ENCODE data around the gene ARPP19. TPM values are rescaled to one million over a fixed set of nuclear protein-coding genes. Genes with fewer than 3 reads are reported as not detected.
A peak's percentile ranks its signal among the peaks of the same experiment; 100 is the strongest.
"Not testable (repeated sequence)": the region's sequence is repeated elsewhere in the genome, so short reads cannot be mapped to it uniquely, and the experiment has no call there.

ARPP19 gene
- 100 to 1,000 TPM; 172 to 183 TPM for total RNA-seq

- POLR2A ChIA-PET = interaction anchor here (0.9 to 1.7 kb wide), 3 partner anchors 9 to 103 kb away, joined by 3 to 12 read pairs (median 9); no protein-coding TSS in a partner anchor
- H3K9me3 Mint-ChIP-seq = no peaks in the 10 kb centered on the region
- peaks cover 9% of the 10 kb centered on the region for H3K36me3 Mint-ChIP-seq
- H3K4me1 Mint-ChIP-seq (ENCODE audit: low read depth) = peaks cover 29% of the 10 kb centered on the region
- peak within 1 kb of the TSS; percentile 98 for H3K4me3 Mint-ChIP-seq
- H3K27me3 Mint-ChIP-seq = no peaks in the 10 kb centered on the region
- peak within 1 kb of the TSS; percentile 96 for H3K27ac Mint-ChIP-seq
- peak; percentile 91 for DNase-seq
- CTCF ChIA-PET = interaction anchor here (1.0 kb wide), 2 partner anchors 41 to 312 kb away, joined by 3 read pairs; partner anchors contain the start of gene MYO5A
- intact Hi-C loops (cut with micrococcal nuclease) = loop anchor here (1.0 kb wide), 3 partner anchors 10 to 109 kb away; partner anchors contain the start of gene MYO5A
Observed at GRCh38 chr15:52568601-52569585, at the start of gene ARPP19. Gene ARPP19, minus strand, starts transcription at chr15:52569030. Its CDS starts 138 bp downstream, at chr15:52568892.

- Mint-ChIP-seq H3K27ac (no peak overlapping the region), H3K36me3 (peaks cover 2% of the 10 kb centered on the region), H3K9me3 (no peaks in the 10 kb centered on the region), H3K4me3 (no peak overlapping the region), H3K4me1 (ENCODE audit: low read depth) (no peaks in the 10 kb centered on the region), H3K27me3 (no peaks in the 10 kb centered on the region)
- ChIA-PET CTCF (no interaction called here), POLR2A (no interaction called here)
- intact Hi-C loops (cut with micrococcal nuclease) = no loop called here
- no peak for DNase-seq
Observed at GRCh38 chr15:52617026-52617425, 48.2 kb upstream of the ARPP19 start.

- DNase-seq = no peak
- H3K36me3 Mint-ChIP-seq = peaks cover 5% of the 10 kb centered on the region
- no peak overlapping the region for H3K4me3 Mint-ChIP-seq
- CTCF ChIA-PET = interaction anchor here (0.7 kb wide), 1 partner anchor 398 kb away, joined by 3 read pairs; no protein-coding TSS in a partner anchor
- intact Hi-C loops (cut with micrococcal nuclease) = no loop called here
- H3K27me3 Mint-ChIP-seq = no peaks in the 10 kb centered on the region
- POLR2A ChIA-PET = interaction anchor here (0.6 kb wide), 2 partner anchors 55 to 380 kb away, joined by 3 read pairs; no protein-coding TSS in a partner anchor
- no peak overlapping the region for H3K27ac Mint-ChIP-seq
- no peaks in the 10 kb centered on the region for H3K4me1 Mint-ChIP-seq (ENCODE audit: low read depth)
- no peaks in the 10 kb centered on the region for H3K9me3 Mint-ChIP-seq
Observed at GRCh38 chr15:52615302-52615701, 46.5 kb upstream of the ARPP19 start.

- Mint-ChIP-seq H3K4me1 (ENCODE audit: low read depth) (no peaks in the 10 kb centered on the region), H3K27ac (no peak overlapping the region), H3K4me3 (no peak overlapping the region), H3K27me3 (no peaks in the 10 kb centered on the region), H3K9me3 (no peaks in the 10 kb centered on the region), H3K36me3 (peaks cover 10% of the 10 kb centered on the region)
- ChIA-PET POLR2A (no interaction called here), CTCF (no interaction called here)
- no peak for DNase-seq
- intact Hi-C loops (cut with micrococcal nuclease) = no loop called here
Observed at GRCh38 chr15:52609593-52609992, 40.8 kb upstream of the ARPP19 start.

GRCh38 chr15:52584414-52584813 is 15.6 kb upstream of the ARPP19 start:
- ChIA-PET POLR2A (no interaction called here), CTCF (no interaction called here)
- Mint-ChIP-seq H3K4me3 (no peak overlapping the region), H3K9me3 (no peaks in the 10 kb centered on the region), H3K27me3 (no peaks in the 10 kb centered on the region), H3K27ac (no peak overlapping the region), H3K36me3 (peaks cover 8% of the 10 kb centered on the region), H3K4me1 (ENCODE audit: low read depth) (no peaks in the 10 kb centered on the region)
- DNase-seq = no peak
- intact Hi-C loops (cut with micrococcal nuclease) = no loop called here

GRCh38 chr15:52579852-52580251 is 11.0 kb upstream of the ARPP19 start:
- H3K36me3 Mint-ChIP-seq = peaks cover 10% of the 10 kb centered on the region
- no peaks in the 10 kb centered on the region for H3K9me3 Mint-ChIP-seq
- no peaks in the 10 kb centered on the region for H3K4me1 Mint-ChIP-seq (ENCODE audit: low read depth)
- DNase-seq = no peak
- H3K27ac Mint-ChIP-seq = no peak overlapping the region
- no peak overlapping the region for H3K4me3 Mint-ChIP-seq
- POLR2A ChIA-PET = interaction anchor here (0.7 kb wide), 1 partner anchor 63 kb away, joined by 5 read pairs; no protein-coding TSS in a partner anchor
- no peaks in the 10 kb centered on the region for H3K27me3 Mint-ChIP-seq
- intact Hi-C loops (cut with micrococcal nuclease) = no loop called here
- CTCF ChIA-PET = no interaction called here

- no peaks in the 10 kb centered on the region for H3K4me1 Mint-ChIP-seq (ENCODE audit: low read depth)
- ChIA-PET POLR2A (no interaction called here), CTCF (interaction anchor here (0.6 kb wide), 1 partner anchor 8 kb away, joined by 3 read pairs; no protein-coding TSS in a partner anchor)
- peaks cover 3% of the 10 kb centered on the region for H3K9me3 Mint-ChIP-seq
- no peak overlapping the region for H3K27ac Mint-ChIP-seq
- H3K36me3 Mint-ChIP-seq = peaks cover 2% of the 10 kb centered on the region
- DNase-seq = no peak
- H3K4me3 Mint-ChIP-seq = no peak overlapping the region
- no peaks in the 10 kb centered on the region for H3K27me3 Mint-ChIP-seq
- intact Hi-C loops (cut with micrococcal nuclease) = no loop called here
Observed at GRCh38 chr15:52576692-52577091, 7.9 kb upstream of the ARPP19 start.

GRCh38 chr15:52575573-52575972 is 6.7 kb upstream of the ARPP19 start:
- H3K9me3 Mint-ChIP-seq; H3K27me3 Mint-ChIP-seq; H3K4me3 Mint-ChIP-seq; H3K27ac Mint-ChIP-seq; DNase-seq; POLR2A ChIA-PET; intact Hi-C loops (cut with micrococcal nuclease); H3K36me3 Mint-ChIP-seq; CTCF ChIA-PET; H3K4me1 Mint-ChIP-seq (ENCODE audit: low read depth): not testable (repeated sequence)

- no peak overlapping the region for H3K4me3 Mint-ChIP-seq
- no peaks in the 10 kb centered on the region for H3K27me3 Mint-ChIP-seq
- POLR2A ChIA-PET = no interaction called here
Observed at GRCh38 chr15:52575072-52575471, 6.2 kb upstream of the ARPP19 start.

GRCh38 chr15:52574623-52575022 is 5.8 kb upstream of the ARPP19 start:
- H3K4me1 Mint-ChIP-seq (ENCODE audit: low read depth) = not testable (repeated sequence)

More at GRCh38 chr15:52575072-52575471, 6.2 kb upstream of the ARPP19 start:
- Mint-ChIP-seq H3K9me3 (peaks cover 3% of the 10 kb centered on the region), H3K27ac (no peak overlapping the region), H3K4me1 (ENCODE audit: low read depth) (no peaks in the 10 kb centered on the region), H3K36me3 (peaks cover 2% of the 10 kb centered on the region)
- CTCF ChIA-PET = no interaction called here
- DNase-seq = no peak
- intact Hi-C loops (cut with micrococcal nuclease) = no loop called here

GRCh38 chr15:52567871-52568600 is 794 bp downstream of the ARPP19 start:
- peaks cover 9% of the 10 kb centered on the region for H3K36me3 Mint-ChIP-seq
- H3K9me3 Mint-ChIP-seq = no peaks in the 10 kb centered on the region
- peak overlapping the region; percentile 98 for H3K4me3 Mint-ChIP-seq
- POLR2A ChIA-PET = interaction anchor here (1.7 kb wide), 2 partner anchors 8 to 10 kb away, joined by 9 to 12 read pairs; no protein-coding TSS in a partner anchor
- H3K27ac Mint-ChIP-seq = peak overlapping the region; percentile 96
- intact Hi-C loops (cut with micrococcal nuclease) = loop anchor here (1.0 kb wide), 1 partner anchor 40 kb away; the partner anchor contains the start of gene MYO5A
- H3K4me1 Mint-ChIP-seq (ENCODE audit: low read depth) = peaks cover 37% of the 10 kb centered on the region
- no peaks in the 10 kb centered on the region for H3K27me3 Mint-ChIP-seq
- peak; percentile 70 for DNase-seq
- CTCF ChIA-PET = no interaction called here

More at GRCh38 chr15:52574623-52575022, 5.8 kb upstream of the ARPP19 start:
- H3K36me3 Mint-ChIP-seq; H3K4me3 Mint-ChIP-seq; DNase-seq; CTCF ChIA-PET; H3K27me3 Mint-ChIP-seq; H3K9me3 Mint-ChIP-seq; POLR2A ChIA-PET; intact Hi-C loops (cut with micrococcal nuclease); H3K27ac Mint-ChIP-seq: not testable (repeated sequence)

GRCh38 chr15:52566889-52567288 is 1.9 kb downstream of the ARPP19 start:
- ChIA-PET CTCF (interaction anchor here (1.1 to 1.3 kb wide), 2 partner anchors 9 to 14 kb away, joined by 3 to 4 read pairs; no protein-coding TSS in a partner anchor), POLR2A (interaction anchor here (0.6 to 1.8 kb wide), 3 partner anchors 9 to 235 kb away, joined by 3 to 6 read pairs (median 4); no protein-coding TSS in a partner anchor)
- Mint-ChIP-seq H3K27ac (peak overlapping the region; percentile 96), H3K4me1 (ENCODE audit: low read depth) (peaks cover 48% of the 10 kb centered on the region), H3K9me3 (no peaks in the 10 kb centered on the region), H3K4me3 (peak overlapping the region; percentile 98), H3K27me3 (no peaks in the 10 kb centered on the region), H3K36me3 (peaks cover 13% of the 10 kb centered on the region)
- no peak for DNase-seq
- intact Hi-C loops (cut with micrococcal nuclease) = no loop called here
